Activated CD4-positive, alpha-beta T cell treated with anti-CD3 and anti-CD28 coated beads, Interleukin-2, Interleukin-4, amounts not matched to agents 100 ng/mL and 50 ng/mL, durations not matched to agents 16 hours and 8 hours (primary cell): ENCODE results near the gene P3H2.
"Not testable (repeated sequence)": the region's sequence is repeated elsewhere in the genome, so short reads cannot be mapped to it uniquely, and the experiment has no call there.

Experiments
- DNase-seq: peaks from one replicate; pipeline ENCODE4 v3.0.0-alpha.2; 2020; ENCODE audit warnings: low spot score

Gene P3H2

GRCh38 chr3:189981668-189982067 is 139.0 kb downstream of the P3H2 start:
- DNase-seq = no peak

- no peak for DNase-seq
Measured at GRCh38 chr3:189978753-189979152, 141.9 kb downstream of the P3H2 start.

GRCh38 chr3:189977174-189977573 is 143.5 kb downstream of the P3H2 start:
- DNase-seq = no peak

- DNase-seq = no peak
Measured at GRCh38 chr3:189975391-189975990, 145.2 kb downstream of the P3H2 start.

GRCh38 chr3:189974359-189974758 is 146.3 kb downstream of the P3H2 start:
- DNase-seq = no peak

- DNase-seq = peak; percentile 66
Measured at GRCh38 chr3:189967254-189967865, 153.3 kb downstream of the P3H2 start.

GRCh38 chr3:189966843-189967242 is 153.9 kb downstream of the P3H2 start:
- DNase-seq = no peak

GRCh38 chr3:189964623-189965332 is 155.9 kb downstream of the P3H2 start:
- no peak for DNase-seq

- DNase-seq = no peak
Measured at GRCh38 chr3:189962466-189962865, 158.2 kb downstream of the P3H2 start.

- DNase-seq = peak; percentile 77
Measured at GRCh38 chr3:189961522-189962161, 159.1 kb downstream of the P3H2 start.

GRCh38 chr3:189961086-189961485 is 159.6 kb downstream of the P3H2 start:
- not testable (repeated sequence) for DNase-seq

- DNase-seq = no peak
Measured at GRCh38 chr3:189954733-189955665, 165.7 kb downstream of the P3H2 start.

- no peak for DNase-seq
Measured at GRCh38 chr3:189953551-189953950, 167.1 kb downstream of the P3H2 start.

GRCh38 chr3:189952272-189952671 is 168.4 kb downstream of the P3H2 start:
- DNase-seq = no peak

- no peak for DNase-seq
Measured at GRCh38 chr3:189950258-189950657, 170.4 kb downstream of the P3H2 start.

GRCh38 chr3:189949580-189949979 is 171.1 kb downstream of the P3H2 start:
- DNase-seq = no peak

- no peak for DNase-seq
Measured at GRCh38 chr3:189948724-189949045, 172.0 kb downstream of the P3H2 start.

- peak; percentile 47 for DNase-seq
Measured at GRCh38 chr3:189947948-189948723, 172.6 kb downstream of the P3H2 start.

- no peak for DNase-seq
Measured at GRCh38 chr3:189947068-189947467, 173.6 kb downstream of the P3H2 start.

- no peak for DNase-seq
Measured at GRCh38 chr3:189945935-189946709, 174.6 kb downstream of the P3H2 start.
